HepG2 (cell line): ENCODE measurements around the gene SRRM2. TPM values are rescaled to one million over a fixed set of nuclear protein-coding genes. Genes with fewer than 3 reads are reported as not detected.

Experiments
- ATAC-seq: fragments of 200-7000 bp; cut with Tn5 transposase; 3 replicates; pipeline ENCODE4 v1.9.1; 2020; ENCODE audit warnings: mild to moderate bottlenecking, moderate library complexity
- BruUV-seq: library from RNA; stranded (reverse); fragments of 400-500 nt; replicated peaks from 2 replicates; lab custom pipeline; 2021; lab: Mats Ljungman, UMichigan
- CTCF ChIA-PET: fragments of 300-600 bp; formaldehyde crosslinking; extraction: SDS; loops from one replicate; lab custom pipeline; 2021; ENCODE audit warnings: low total read pairs, inconsistent platforms, low intra/inter-chr PET ratio; lab: Yijun Ruan, JAX
- POLR2A ChIA-PET: fragments of 350-600 bp; sonication (Branson Sonifier 250); formaldehyde crosslinking; loops from one replicate; lab custom pipeline; 2020; ENCODE audit warnings: antibody characterized with exemption, inconsistent platforms; lab: Yijun Ruan, JAX
- DNase-seq: peaks from one replicate; pipeline ENCODE4 v3.0.0-alpha.2; 2015; ENCODE audit warnings: low spot score
- FAIRE-seq: peaks from 3 replicates; lab custom pipeline; 2011; peaks lifted over from hg19 to GRCh38; lab: Jason Lieb, UNC
- H2AFZ ChIP-seq: one replicate; pipeline ENCODE4 v1.6.1; 2011; ENCODE audit warnings: low read length, inconsistent platforms
- H3K27ac ChIP-seq: fragments of 300-600 bp; 3 replicates; pipeline ENCODE4 v1.8.0; 2011; ENCODE audit warnings: mixed run types, mild to moderate bottlenecking, mixed read lengths, low read length, inconsistent platforms; ENCODE audit not compliant: insufficient read depth; ENCODE audit errors: extremely low read length
- H3K27me3 ChIP-seq, 2 experiments: fragments of 200-600 bp in 1 of 2; 2 replicates in 1 of 2; 3 replicates in 1 of 2; pipeline versions ENCODE4 v1.6.0 to v1.8.0; 2011; ENCODE audit warnings: low read length in 2 of 2, mild to moderate bottlenecking in 2 of 2, moderate library complexity in 2 of 2, inconsistent platforms in 1 of 2; ENCODE audit not compliant: insufficient read depth in 2 of 2, control insufficient read depth in 1 of 2
- H3K36me3 ChIP-seq, 2 experiments: fragments of 200-600 bp in 1 of 2; replicated peaks in 1 of 2; 2 replicates in 1 of 2; 3 replicates in 1 of 2; pipeline versions ENCODE4 v1.5.1 to v1.8.0; 2011; ENCODE audit warnings: low read length in 2 of 2, inconsistent platforms in 1 of 2; ENCODE audit not compliant: insufficient read depth in 2 of 2, control insufficient read depth in 1 of 2
- H3K4me1 ChIP-seq: 2 replicates; pipeline ENCODE4 v1.5.1; 2012; ENCODE audit warnings: low read length, inconsistent platforms; ENCODE audit not compliant: insufficient read depth
- H3K4me2 ChIP-seq: 2 replicates; pipeline ENCODE4 v1.6.0; 2011; ENCODE audit warnings: low read depth, low read length, inconsistent platforms
- H3K4me3 ChIP-seq, 3 experiments: fragments of 200-600 bp in 1 of 3; sonication (generic), shearing (Covaris generic) in 1 of 3; replicated peaks in 1 of 3; 2 replicates each; pipeline ENCODE4 v1.5.1; 2011 to 2016; ENCODE audit warnings: low read length in 3 of 3, inconsistent platforms in 2 of 3, low read depth in 2 of 3, mild to moderate bottlenecking in 2 of 3, control low read depth in 1 of 3, mixed read lengths in 1 of 3; ENCODE audit not compliant: insufficient read depth in 1 of 3
- H3K79me2 ChIP-seq: one replicate; pipeline ENCODE4 v1.6.1; 2011; ENCODE audit warnings: low read length, inconsistent platforms; ENCODE audit not compliant: insufficient read depth
- H3K9ac ChIP-seq: 2 replicates; pipeline ENCODE4 v1.6.0; 2011; ENCODE audit warnings: mild to moderate bottlenecking, low read depth, low read length, inconsistent platforms; ENCODE audit not compliant: insufficient read depth
- H3K9me3 ChIP-seq: 2 replicates; pipeline ENCODE4 v1.5.1; 2012; ENCODE audit warnings: mild to moderate bottlenecking, low read length
- H4K20me1 ChIP-seq: 2 replicates; pipeline ENCODE4 v1.6.0; 2011; ENCODE audit warnings: inconsistent platforms, mild to moderate bottlenecking, low read length, moderate library complexity; ENCODE audit not compliant: insufficient read depth
- JUND ChIP-seq: sonication (generic); formaldehyde crosslinking; IDR thresholded peaks from 2 replicates; pipeline ENCODE4 v1.8.0; 2022; ENCODE audit warnings: mild to moderate bottlenecking, missing genetic modification reagents
- NAIF1 ChIP-seq: sonication (generic); formaldehyde crosslinking; IDR thresholded peaks from 2 replicates; pipeline ENCODE4 v1.5.0; 2020; ENCODE audit warnings: mild to moderate bottlenecking, missing genetic modification reagents, borderline replicate concordance
- NCOR1 ChIP-seq: fragments of 200-600 bp; sonication (generic); IDR thresholded peaks from 2 replicates; pipeline ENCODE4 v1.7.0; 2017; ENCODE audit warnings: antibody characterized with exemption, low read length, borderline replicate concordance
- POGZ ChIP-seq: sonication (generic); formaldehyde crosslinking; IDR thresholded peaks from 2 replicates; pipeline ENCODE4 v1.4.0; 2020; ENCODE audit warnings: mild to moderate bottlenecking, missing genetic modification reagents
- TMF1 ChIP-seq: sonication (generic); formaldehyde crosslinking; IDR thresholded peaks from 2 replicates; pipeline ENCODE4 v1.8.1; 2022; ENCODE audit warnings: low read depth, missing genetic modification reagents
- ZNF337 ChIP-seq: sonication (generic); formaldehyde crosslinking; IDR thresholded peaks from 2 replicates; pipeline ENCODE4 v1.5.1; 2020; ENCODE audit warnings: missing genetic modification reagents, low read depth, mild to moderate bottlenecking, borderline replicate concordance
- ZNF576 ChIP-seq: sonication (generic); formaldehyde crosslinking; IDR thresholded peaks from 2 replicates; pipeline ENCODE4 v1.4.0; 2020; ENCODE audit warnings: mild to moderate bottlenecking, missing genetic modification reagents
- ZNF619 ChIP-seq: sonication (generic); formaldehyde crosslinking; IDR thresholded peaks from 2 replicates; pipeline ENCODE4 v1.4.0; 2020; ENCODE audit warnings: mild to moderate bottlenecking, missing genetic modification reagents
- ZXDC ChIP-seq: sonication (generic); formaldehyde crosslinking; IDR thresholded peaks from 2 replicates; pipeline ENCODE4 v1.5.0; 2020; ENCODE audit warnings: mild to moderate bottlenecking, missing genetic modification reagents
- WGBS: methylation state at CpG from one replicate; pipeline ENCODE4 v1.1.6; 2017; ENCODE audit warnings: low lambda C conversion rate; 5-methylcytosine and 5-hydroxymethylcytosine counted together
- in situ Hi-C: cut with HindIII; loops from 2 replicates; pipeline ENCODE4 v1.10.0; 2017; ENCODE audit warnings: low pct_unique_long_range_greater_than_20kb; ENCODE audit not compliant: extremely low pct_ligation_motif_present
- intact Hi-C: fragments of 100-400 bp; cut with micrococcal nuclease; formaldehyde crosslinking; loops from one replicate; pipeline ENCODE4 v1.10.0; 2022; ENCODE audit not compliant: unreplicated experiment
- polyA plus RNA-seq, 8 experiments: library from polyadenylated mRNA; depleted of rRNA in 3 of 8; stranded (reverse) in 7 of 8; unstranded in 1 of 8; fragments of >200 nt; fragmentation: Illumina TruSeq in 4 of 8; extraction: Trizol in 4 of 8; gene quantifications; 2 replicates each; pipeline versions ENCODE4 v1.2.1 to v1.2.3, GENCODE V29; 2011 to 2016; ENCODE audit warnings: low read depth in 4 of 8, missing spikeins in 1 of 8, mixed read lengths in 1 of 8; ENCODE audit not compliant: insufficient read depth in 1 of 8
- total RNA-seq, 5 experiments: library from RNA; depleted of rRNA; stranded (reverse); fragments of >200 nt; fragmentation: Illumina TruSeq; extraction: Trizol; gene quantifications; 2 replicates each; pipeline ENCODE4 v1.2.3, GENCODE V29; 2016; ENCODE audit warnings: low read depth in 1 of 5

Gene SRRM2
- total and polyA plus RNA-seq, 2 of the 13 experiments (the other 11 are each of a cell fraction or from before 2014, with no cell fraction given): 50.4 to 112 TPM

- Histone ChIP-seq H3K4me2 (no peak overlapping the region), H3K27me3 (peaks cover 6 to 53% of the 10 kb centered on the region in 2 experiments), H2AFZ (no peak overlapping the region), H3K79me2 (no peaks in the 10 kb centered on the region), H4K20me1 (no peaks in the 10 kb centered on the region), H3K36me3 (no peaks in the 10 kb centered on the region), H3K27ac (no peak overlapping the region), H3K4me1 (peaks cover 26% of the 10 kb centered on the region), H3K9me3 (no peaks in the 10 kb centered on the region), H3K9ac (no peak overlapping the region), H3K4me3 (no peak overlapping the region)
- in situ Hi-C loops: no loop called here
- intact Hi-C loops: no loop called here
- no peak for ATAC-seq
- BruUV-seq: no TSS peak
- POLR2A ChIA-PET: no interaction called here
- 76% methylated on average over 66 of the region's 68 CpGs for WGBS
- CTCF ChIA-PET: interaction anchor here (0.6 kb wide), 1 partner anchor 9 kb away, joined by 3 read pairs; no protein-coding TSS in a partner anchor
- TF ChIP-seq NCOR1 (no peak), ZXDC (CRISPR knock-in tag) (no peak), ZNF619 (CRISPR knock-in tag) (no peak), ZNF576 (no peak), NAIF1 (no peak), ZNF337 (CRISPR knock-in tag) (no peak), TMF1 (CRISPR knock-in tag) (no peak), JUND (no peak), POGZ (no peak)
- FAIRE-seq: no peak
- no peak for DNase-seq
These were observed 65.2 kb downstream of the SRRM2 start for GRCh38 chr16:2817340-2818271.
